GM21528 (cell line): ENCODE results near the gene ZEB2.

Experiments
- ATAC-seq: cut with Tn5 transposase; IDR thresholded peaks from one replicate; pipeline ENCODE4 v1.9.1; 2021; ENCODE audit warnings: mild to moderate bottlenecking, moderate library complexity; ENCODE audit not compliant: unreplicated experiment, low FRiP score

ZEB2 gene

DNA sequence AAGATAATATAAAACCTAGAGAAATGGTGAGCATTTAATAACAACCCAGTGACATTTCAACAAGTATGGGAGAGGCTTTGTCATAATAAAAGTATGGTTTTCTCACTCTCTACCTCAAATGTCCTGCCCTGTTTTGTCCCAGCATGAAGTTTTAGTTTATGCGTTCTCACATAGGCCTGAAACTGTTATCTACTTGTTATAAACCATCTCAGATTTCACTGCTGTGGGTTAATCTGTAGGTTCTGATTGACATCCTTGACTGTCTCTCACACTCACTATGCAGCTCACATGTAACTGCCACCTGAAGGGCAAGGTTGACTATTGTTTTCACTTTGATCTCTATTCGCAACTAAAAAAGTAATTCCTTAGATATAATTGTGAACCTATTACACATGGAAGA, 44.9 kb downstream of the ZEB2 start:
- ATAC-seq = no peak

DNA sequence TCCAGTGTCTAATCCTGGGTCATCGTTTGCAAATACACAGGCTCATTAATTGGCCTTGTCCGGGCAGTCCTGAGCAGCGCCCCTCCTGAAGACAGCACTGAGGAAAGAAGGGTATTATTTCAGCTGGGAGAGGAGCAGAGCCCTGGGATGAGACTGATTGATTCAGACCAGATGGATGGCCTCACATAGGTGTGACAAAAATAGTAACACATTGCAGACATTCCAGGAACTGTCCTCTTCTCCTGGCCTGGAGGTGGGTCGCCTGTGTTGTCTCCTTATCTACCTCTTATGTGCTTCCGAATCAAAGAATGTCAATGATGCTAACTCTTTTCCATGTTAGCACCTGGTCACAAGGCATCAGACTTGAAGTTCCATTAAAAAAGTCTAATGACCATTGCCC, 45.9 kb downstream of the ZEB2 start:
- ATAC-seq = no peak

DNA sequence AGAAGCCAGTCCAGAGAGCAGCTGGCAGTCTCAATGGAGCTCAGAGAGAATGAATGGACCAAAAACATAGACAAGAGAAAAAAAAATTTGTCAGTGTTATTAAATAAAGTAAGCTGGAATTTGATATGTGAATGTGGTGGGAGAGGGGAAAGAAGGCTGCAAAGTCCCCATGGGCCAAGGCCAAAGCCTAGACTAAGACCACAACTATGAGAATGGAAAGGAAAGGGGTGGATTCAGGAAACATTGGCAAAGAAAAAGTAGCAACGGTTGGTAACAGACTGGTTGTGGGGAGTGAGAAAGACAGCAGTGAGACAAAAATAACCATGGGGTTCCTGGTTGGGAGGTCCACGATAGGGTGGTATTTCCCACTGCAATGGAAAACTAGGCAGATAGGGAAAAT, 47.0 kb downstream of the ZEB2 start:
- no peak for ATAC-seq

DNA sequence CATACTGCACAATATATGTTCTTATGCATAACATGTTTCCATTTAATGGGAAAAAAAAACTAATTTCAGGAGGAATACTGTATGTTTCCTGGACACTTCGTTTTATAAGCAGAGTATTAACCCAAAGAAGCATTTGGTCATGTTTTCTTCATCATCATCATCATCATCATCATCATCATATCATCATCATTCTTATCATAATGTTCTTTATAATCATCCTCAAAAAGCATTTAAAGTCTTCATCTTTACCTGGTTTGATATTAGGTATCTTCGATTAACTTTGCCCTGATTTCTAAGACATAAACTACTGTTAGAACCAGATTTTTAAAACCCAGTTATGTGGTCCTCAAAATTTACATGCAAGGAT, 47.9 kb downstream of the ZEB2 start:
- ATAC-seq = no peak

DNA sequence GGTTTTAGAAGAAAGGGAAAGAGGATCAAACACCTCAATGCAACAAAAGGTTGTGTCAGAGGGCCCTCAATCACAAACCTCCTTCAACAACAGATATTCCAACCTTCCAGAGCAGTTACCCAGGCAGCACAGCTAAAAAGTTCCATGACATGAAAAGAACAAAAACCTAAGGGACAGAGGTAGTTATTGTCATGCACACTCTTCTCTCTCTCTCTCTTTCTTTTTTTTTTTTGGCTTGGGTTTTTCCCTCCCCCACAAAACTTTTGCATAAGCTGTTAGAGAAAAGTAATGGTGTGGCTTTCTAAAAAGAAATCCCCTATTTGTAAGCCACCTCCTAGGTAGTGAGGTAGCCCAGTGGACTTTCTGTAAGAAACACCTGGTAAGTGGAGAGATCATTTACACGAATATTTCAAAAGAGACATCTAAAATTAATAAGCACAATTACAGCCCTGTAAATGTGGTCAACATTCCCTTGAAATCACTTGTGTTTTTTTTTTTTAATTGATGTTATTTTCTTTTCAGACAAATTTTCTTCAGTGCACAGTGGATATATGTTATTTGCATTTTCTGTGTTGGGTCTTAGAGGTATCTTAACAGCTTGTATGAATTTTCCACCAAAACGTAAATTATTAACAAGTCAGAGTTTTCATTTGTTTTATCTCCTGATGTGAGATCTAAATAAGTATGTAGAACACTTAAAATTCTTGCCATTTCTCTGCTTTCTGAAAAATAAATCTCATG, 48.4 kb downstream of the ZEB2 start:
- peak; percentile 68 for ATAC-seq

DNA sequence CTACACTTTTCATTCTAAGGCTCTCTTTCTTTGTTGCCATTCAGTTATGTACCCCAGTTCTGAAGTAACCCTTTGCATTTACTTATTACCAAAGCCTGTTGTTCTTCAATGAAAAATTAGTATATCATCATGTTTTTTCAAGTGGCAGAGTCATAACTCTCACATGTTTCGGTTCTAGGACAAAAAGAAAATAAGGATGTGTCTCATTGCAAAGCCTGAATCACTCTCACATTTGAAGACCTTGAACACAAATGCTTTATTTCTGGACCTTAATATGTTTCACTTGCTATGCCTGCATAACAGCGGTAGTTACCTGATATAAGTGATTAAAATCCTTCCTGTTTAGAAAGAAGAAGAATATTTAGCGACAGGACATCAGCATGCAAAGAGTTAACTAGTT, 49.1 kb downstream of the ZEB2 start:
- ATAC-seq = no peak

DNA sequence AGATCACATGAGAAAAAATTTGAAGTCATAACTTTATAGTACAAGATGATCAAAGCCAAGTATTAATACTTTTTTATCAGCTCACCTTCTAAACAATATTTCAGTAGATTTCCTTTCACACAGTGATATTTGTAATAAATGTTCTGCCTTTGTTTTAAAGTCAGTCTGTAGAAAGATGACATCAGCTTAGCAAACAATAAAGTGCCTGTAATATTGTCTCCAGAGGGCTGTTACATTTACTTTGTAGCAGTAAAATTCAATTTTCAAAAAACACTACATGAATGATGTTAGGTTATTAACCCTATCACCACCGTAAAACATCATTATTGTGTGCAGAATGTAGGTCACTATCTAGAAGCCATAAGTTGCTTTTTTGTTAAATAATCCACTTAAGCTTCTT, 49.6 kb downstream of the ZEB2 start:
- no peak for ATAC-seq

DNA sequence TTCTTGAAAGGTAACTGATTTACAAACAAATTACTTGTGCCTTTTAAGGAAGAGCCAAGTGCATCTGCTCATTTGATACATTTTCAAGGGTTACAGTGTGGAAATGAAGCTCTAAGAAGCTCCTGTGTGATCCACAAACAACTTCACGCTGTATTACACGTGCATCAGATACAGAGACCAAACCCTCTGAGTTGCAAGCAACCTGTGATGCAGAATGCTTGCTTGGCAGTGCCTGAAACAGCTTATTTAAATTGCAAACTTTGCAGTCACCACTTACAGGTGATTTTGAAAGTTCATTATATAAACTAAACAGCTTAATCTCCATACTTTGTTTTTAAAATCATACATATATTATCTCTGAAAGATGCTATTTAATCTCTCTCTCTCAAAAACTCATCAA, 50.1 kb downstream of the ZEB2 start:
- ATAC-seq = no peak

DNA sequence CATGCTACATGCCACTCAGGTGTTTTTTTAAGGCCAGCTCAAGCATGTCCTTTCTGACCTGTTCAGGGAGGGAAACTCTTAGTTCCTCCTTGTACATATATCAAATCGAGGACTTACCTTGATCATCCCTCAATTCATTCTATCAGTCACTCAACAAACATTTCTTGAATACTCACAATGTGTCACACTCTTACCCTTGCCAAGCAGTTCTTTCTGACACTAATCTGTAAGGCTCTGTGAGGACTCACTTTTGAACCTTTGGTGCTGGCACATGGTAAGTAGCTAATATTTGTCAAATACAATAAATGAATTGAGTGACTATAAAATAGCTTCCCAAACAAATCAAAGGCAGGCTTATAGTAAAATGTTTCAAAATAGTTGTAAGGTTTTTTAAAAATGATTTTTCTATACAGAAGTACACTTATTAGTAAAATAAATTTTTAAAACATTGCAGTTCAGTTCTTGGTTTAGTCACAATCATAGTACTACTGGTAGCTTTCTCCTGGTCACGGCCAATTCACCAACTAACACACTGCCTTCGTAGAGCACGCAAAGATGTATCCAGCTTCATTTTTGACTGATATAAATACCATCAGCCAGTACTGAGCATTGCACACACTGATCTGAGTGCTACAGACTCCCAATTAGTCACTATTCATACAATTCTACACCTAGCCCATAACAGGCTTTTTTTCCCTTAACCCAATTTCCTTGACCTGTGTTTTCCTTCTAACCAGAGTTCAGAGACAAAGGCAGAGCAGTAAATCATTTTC, 50.9 kb downstream of the ZEB2 start:
- ATAC-seq = no peak

DNA sequence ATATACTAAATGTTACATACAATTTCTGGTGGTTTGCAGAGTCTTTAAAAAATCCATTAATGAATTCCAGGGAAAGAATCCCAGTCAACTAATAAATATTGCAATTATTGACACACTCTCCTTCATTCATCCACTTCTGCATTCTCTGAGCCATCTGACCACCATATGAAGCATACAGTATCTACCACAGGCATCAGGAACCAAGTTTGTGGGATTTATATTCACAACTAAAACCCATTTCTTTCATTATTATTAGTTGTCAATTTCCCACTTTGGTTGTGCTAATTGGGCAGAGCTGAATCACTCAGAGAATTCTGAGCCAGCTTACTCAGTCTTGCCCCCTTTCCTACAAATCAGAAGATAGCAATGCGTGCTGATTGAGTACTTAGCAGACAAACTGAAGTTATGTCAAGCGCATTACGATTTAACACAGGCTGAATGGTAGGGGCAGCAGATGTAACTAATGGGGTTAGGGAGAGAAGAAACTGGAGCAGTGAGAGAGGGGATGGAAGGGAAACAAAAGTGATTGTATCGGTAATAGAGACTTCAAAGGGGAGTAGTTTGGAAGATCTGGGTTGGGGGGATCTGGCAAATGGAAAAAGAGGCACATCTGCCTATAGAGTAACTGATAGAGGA, 52.3 kb downstream of the ZEB2 start:
- ATAC-seq = no peak

DNA sequence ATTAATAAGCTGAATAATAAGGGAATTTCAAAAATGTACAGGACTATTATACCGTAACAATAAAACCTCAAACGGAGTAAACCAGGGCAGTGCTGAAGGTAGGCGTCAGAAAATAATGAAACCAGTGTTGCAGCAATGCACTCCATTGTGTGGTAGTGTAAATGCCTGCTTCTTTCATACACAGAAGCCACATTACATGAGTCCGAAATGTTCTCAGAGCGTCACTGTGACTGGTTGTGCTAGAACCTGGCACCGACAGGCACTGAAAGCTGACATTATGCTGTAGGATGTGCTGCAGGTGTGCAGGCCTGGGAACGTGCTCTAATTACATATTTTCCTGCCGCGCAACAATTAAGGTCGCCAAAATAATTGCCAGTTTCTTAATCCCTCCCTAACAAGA, 53.3 kb downstream of the ZEB2 start:
- ATAC-seq = no peak

DNA sequence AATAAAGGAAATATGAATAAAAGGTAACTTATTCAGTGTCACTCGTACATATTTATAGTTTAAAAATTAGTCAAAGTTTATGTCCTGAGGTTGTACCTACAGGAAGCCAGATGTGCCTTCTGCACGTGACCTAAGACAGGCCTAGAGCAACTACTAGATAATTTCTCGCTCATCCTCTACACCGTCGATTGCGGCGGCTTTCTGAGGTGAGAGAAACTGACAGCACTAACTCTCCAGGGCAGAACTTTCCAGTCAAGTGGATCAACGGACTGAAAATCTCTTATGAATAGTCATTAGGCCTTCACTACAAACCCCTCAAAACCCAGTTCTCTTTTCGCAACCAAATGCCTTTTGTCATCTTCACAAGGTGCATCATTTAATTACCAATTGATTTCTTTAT, 54.2 kb downstream of the ZEB2 start:
- no peak for ATAC-seq

DNA sequence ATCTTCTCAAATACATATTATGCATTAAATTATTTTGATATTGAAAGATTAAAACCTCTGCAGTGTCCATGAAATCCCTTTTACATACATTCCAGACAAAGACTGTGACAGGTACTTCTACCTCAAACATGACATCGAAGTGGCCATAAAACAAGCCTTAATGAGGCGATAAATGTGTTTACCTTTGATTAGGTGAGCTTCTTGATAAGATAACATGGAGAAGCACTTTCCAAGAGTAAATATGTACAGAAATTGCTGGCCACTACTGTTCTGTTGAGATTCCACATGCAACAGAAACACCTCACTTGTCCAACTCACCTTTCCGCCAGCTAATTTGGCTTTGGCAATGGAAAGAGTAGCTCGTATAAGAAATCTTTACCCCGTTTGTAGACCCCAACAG, 55.2 kb downstream of the ZEB2 start:
- ATAC-seq = no peak

DNA sequence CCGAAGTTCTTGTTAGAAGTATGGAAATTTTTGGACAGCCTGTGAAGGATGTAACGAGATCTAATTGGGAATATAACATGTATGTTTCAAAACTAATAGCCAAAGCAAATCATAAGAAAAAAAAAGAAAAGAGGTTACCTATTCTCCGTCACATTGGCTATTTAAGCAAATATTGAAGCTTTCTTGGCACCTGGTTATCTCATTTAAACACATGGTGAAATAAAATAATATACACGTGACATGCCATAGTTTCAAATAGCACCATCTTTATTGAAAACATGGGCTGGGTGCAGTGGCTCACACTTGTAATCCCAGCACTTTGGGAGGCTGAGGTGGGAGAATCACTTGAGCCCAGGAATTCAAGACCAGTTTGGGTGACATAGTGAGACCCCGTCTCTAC, 56.7 kb downstream of the ZEB2 start:
- ATAC-seq = no peak

DNA sequence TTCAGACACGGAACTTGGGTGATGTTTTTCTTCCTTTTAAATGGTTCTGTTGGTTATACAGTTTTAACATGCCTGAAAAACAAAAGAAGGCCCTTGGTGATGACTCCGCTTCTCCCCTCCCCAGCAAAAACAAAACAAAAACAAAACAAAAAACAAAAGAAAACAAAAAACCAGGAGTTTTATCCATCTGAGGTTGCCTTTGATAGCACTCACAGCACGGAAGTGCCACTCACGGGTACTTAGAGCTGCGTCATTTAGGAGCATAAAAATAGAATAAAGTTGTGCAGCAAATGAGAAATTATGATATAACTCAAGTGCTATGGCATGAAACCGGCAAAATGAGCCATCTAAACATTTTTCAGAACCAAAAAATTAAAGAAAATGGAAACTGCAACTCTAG, 57.7 kb downstream of the ZEB2 start:
- ATAC-seq = no peak

DNA sequence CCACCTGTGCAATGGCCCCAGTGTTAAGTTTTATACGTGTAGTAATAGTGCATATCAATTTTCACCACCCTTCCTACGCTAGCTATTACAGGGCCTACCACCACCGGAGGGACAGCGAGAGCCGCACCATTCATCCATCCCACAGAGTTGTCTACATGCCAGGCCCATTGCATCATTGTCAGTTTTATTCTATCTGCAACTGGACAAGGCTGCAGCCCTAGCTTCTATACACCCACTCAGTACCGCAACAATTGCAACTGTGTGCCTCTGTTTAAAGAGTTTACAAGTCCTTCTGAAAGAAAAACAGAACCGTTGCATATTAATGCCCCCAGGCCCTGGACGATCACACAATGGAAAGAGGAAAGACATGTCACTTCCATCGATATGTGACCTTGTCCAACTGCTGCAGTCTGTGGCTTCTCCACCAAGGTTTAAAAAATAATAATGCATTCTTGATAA, 58.6 kb downstream of the ZEB2 start:
- ATAC-seq = no peak

DNA sequence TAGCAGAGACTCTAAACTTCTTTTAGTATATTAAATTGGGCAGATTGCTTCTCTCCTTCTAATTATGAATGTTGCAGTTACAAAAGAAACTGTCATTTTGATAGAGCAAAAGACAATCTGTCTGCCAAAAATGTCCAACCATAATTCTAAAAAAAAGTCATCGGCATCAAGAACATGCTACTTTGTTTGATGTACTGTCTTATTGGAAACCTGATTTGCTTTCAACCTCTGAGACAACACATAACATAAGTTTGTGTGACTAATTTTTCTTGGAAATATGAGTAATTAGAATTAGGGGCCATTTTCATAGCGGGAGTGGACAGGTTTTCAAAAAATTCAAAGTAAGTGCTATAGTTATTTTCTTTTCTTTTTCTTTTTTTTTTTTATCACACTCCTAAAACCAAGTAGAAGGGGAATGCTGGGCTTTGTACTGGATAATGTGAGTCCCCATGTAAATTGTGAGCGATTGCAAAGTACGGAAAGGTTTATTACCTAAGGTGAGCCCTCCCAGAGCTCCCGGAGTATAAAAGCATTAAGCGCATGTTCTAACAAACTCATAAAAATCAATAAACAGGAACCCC, 59.1 kb downstream of the ZEB2 start:
- ATAC-seq = no peak

DNA sequence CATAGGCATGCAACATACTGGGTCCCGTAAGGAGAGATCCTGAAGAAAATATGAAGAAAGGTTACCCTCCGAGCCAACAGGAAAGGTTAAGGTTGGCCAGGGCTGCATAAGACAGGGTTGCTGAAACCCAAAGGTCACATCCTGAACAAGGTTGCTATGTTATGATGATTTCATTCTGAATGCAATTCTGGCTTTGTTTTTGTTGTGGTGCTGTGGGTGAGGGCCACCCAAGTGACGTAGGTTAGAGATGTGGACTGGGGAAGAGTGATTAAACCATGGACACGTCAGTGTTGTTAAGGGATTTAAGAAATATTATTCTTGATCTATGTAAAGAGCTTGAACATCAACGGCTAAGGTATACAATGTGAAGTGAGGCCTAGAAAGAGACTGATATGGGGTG, 60.0 kb downstream of the ZEB2 start:
- ATAC-seq = no peak

DNA sequence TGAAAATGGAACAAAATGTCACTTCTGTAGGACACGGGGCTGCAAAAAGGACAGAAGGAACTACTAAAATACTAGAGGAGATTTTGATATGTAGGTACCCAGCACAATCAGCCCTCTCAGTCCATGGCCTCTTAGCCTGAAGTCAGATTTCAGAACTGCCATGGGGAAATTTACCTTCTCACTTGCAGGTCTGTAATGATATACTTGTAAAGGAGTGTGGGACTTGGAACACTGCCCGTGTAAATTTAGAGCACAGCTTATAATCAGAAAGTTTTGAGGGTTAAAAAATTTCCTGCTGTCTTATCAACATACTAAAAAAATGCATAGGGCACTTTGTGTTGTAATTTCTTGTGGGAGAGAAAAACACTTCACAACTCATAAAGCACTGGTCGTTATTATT, 60.6 kb downstream of the ZEB2 start:
- no peak for ATAC-seq

DNA sequence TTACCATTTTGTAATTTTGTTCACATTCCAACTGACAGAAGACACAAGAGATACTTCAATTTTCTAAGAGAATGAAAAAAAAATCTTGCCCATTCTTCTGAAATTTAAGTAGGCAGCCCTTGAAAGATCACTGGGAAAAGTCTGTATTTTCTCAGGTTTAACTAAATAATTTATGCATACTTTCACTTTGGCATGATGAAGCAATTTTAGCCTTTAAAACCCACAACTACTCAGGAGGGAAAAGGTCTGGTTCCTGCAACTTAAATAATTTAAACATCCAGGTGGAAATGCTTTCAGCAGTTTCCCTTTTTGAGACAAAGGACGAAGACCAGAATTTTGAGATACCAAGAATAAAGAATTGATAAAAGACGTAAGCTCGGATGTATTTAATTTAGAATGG, 61.4 kb downstream of the ZEB2 start:
- ATAC-seq = no peak

DNA sequence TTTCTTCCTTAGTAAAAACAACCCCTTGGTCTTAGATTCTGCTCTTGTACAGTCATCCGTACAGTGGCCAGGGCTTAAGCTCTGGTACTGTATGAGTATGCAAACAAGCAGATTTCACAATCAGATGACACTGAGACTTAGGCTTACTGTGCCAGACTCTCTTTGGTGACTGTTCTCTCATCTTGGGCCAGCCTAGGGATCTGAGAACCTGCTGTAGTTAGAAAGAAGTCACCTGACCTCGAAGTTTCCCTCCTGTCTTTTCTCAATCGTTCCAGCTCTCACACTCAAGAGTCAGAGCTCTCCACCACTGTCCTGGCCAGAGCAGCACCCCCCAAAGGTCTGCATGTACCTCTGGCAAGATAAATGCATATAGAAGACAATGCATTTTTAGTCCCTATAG, 63.2 kb downstream of the ZEB2 start:
- no peak for ATAC-seq
